HG02588 (cell line): Measurements from ENCODE around the gene SLC39A1.
A peak's percentile ranks its signal among the peaks of the same experiment; 100 is the strongest.

ENCODE experiments used
- ATAC-seq: cut with Tn5 transposase; IDR thresholded peaks from one replicate; pipeline ENCODE4 v1.9.1; 2021; ENCODE audit warnings: mild to moderate bottlenecking, moderate library complexity; ENCODE audit not compliant: unreplicated experiment

Gene SLC39A1

DNA sequence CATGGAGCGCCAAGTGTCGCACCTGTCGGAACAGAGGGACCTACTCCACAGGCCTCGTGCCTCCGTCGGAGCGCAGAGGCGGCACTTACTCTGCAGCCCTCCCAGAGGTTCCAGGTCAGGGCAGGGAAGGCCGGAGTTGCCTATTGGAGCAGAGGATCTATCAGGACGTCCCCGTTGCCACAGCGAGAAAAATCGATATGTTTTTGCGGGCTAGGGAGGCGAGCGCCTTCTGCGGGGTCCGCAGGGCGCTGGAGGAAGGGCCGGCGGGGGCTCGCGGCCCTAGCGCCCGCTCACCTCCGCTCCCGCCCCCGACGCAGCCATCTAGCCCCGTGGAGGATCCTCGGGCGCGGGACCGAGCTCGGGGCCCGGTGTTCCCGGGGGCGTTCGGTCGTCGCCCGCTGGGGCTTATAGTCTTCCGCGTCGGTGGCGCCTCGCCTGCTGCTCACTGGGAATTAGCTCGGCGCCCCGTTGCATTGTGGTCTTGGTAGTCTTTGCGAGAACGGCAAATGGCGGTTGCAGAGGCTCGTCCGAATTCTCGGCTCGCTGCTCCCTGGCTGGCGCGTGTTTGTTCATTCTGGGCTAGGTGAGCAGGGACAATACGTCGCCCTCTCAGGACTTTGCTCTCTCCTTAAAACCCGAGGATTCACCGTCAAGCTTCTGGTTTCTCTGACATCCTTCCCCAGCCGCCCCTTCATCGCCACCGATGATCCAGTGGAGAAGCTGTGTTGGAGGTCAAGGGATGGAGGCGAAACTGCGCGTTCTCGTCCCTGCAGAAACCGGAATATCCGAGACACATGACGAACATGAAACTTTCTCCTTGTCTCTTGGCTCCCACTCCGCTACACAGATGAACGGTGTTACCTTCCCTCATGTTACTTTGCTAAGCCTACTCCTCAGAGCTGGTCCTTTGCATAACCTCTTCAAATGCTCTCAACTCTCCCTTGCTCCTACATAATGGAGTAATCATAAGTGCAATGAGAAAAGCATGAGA is 14.2 kb upstream of the SLC39A1 start, which contains the start of gene JTB:
Gene JTB (minus strand): TSS at position 425 of the 991 bp plus-strand sequence. CDS start 422 bp downstream, at position 3.
- ATAC-seq = peak; percentile 66

DNA sequence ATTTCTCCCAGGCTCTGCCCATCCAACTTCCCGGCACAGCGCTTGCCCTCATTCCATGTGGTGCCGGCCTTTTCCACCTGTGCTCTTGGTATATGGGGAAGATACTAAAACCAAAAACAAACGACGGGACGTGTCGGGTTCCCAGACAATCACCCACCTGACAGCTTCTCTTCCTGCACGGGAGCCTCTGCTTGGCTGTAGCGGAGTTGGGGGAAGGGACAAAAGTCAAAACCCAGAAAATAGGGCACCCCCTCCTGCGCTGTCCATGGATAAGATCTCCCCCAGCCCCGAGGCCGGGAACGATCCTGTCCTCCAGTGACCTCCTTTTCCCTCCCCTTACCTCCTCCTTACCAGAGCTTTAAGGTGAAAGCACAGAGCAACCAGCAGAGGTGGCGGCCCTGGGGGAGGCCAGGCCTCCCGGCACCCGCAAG is 13.5 kb upstream of the SLC39A1 start:
- no peak for ATAC-seq

- ATAC-seq = no peak
Measured at GRCh38 chr1:153973525-153973924, 10.2 kb upstream of the SLC39A1 start.

DNA sequence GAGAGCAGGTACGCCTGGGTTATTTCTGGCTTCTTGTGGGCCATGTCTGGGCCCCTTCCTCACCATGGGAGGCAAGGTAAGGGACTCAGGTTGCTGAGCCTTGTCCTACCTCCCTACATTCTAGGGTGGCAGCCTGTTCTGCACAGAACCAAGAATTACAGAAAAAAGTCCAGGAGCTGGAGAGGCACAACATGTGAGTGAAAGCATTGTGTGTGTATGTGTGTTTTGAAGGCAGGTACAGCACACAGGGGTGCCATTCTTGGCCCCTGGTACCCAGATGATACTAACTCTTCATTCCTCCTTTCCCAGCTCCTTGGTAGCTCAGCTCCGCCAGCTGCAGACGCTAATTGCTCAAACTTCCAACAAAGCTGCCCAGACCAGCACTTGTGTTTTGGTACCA is 9.7 kb upstream of the SLC39A1 start:
- ATAC-seq = no peak

DNA sequence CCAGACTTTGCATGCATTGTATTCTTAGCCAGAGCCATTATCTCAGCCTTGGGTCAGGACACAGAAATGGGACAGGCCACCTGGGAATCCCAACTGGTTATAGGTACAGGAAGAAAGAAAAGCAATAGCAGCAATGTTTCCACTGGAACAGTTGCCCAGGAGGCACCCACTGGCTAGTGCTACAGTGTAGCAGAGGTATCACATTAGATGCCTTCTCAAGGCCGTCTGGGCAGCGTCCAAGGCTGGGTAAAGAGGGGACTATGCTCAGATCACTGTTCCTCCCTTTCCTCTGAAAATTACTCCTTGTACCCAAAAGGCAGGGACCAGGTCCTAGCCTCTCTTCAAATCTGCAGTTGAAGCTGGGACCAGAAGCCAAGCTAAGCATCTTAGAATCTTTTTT is 7.0 kb upstream of the SLC39A1 start:
- no peak for ATAC-seq

- no peak for ATAC-seq
Measured at GRCh38 chr1:153968972-153969371, 5.6 kb upstream of the SLC39A1 start.

- ATAC-seq = no peak
Measured at GRCh38 chr1:153968408-153968807, 5.1 kb upstream of the SLC39A1 start.

GRCh38 chr1:153968000-153968363 is 4.6 kb upstream of the SLC39A1 start:
- no peak for ATAC-seq

DNA sequence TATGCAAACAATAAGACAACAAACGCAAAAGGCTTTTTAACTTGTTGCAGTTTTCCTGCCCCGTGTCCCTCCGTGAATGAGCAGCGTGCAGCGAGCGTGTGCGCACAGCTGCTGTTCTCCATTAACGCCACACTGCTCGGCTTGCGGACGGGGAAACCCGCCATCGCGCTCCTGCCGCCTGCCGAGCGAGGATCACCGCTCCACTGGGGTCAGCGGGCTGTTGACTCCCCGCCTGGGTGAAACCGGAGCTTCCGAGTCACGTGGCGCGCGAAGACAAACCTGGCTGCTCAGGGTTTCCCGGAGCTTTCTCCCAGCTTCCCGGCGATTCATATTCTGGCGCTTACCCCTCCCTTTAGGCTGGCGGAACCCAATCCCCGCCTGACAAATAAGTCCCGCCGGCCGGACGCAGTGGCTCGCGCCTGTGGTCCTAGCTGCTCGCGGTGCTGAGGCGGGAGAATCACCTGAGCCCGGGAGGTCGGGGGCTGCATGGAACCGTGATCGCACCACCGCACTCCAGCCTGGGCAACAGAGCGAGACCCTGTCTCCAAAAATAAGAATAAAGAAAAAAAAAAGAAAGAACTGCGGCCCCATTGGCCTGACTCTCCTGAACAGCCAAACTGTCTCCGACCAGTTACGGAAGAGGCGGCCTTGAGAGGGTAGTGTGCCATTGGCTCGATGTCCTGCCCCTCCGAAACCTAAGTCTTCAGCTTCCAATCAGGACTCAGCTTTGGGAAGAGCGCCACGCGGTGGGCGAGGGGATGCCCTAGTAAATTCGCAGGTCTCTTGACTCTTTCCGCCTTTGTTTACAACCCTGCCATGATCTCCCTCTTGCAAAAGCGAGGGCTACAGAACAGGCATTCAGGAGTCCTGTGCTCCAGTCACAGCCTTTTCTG is 4.0 kb upstream of the SLC39A1 start, which contains the start of gene CREB3L4:
Gene CREB3L4 (plus strand): TSS at position 796 of the 893 bp plus-strand sequence. CDS start 624 bp downstream, outside the sequence.
- ATAC-seq = peak; percentile 62

- ATAC-seq = no peak
Measured at GRCh38 chr1:153963850-153964331, 554 bp upstream of the SLC39A1 start.

GRCh38 chr1:153962088-153963029 is 978 bp downstream of the SLC39A1 start:
- ATAC-seq = no peak

GRCh38 chr1:153961421-153961820 is 1.9 kb downstream of the SLC39A1 start:
- no peak for ATAC-seq

DNA sequence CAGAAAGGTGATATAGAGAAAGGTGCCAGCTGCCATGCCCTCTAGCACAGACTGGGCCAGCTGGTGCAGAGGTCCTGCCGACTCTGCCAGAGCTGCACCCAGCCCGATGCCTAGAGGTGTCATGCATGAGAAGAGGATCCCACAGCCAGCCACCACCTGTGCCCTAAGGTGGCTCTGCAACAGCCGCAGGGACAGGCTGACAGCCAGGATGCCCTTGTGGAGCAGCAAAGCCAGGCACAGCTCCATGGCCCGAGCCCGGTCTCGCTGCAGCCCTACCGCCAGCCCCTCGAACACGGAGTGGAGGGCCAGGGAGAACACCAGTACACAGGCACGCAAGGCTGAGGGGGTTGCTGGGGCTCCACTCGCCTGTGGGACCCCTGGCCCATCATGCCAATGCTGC is 3.1 kb downstream of the SLC39A1 start:
- ATAC-seq = no peak

GRCh38 chr1:153959454-153959853 is 3.9 kb downstream of the SLC39A1 start:
- no peak for ATAC-seq

- ATAC-seq = no peak
Measured at GRCh38 chr1:153958961-153959260, 4.4 kb downstream of the SLC39A1 start.

- ATAC-seq = peak; percentile 64
Measured at GRCh38 chr1:153958111-153958960, 5.0 kb downstream of the SLC39A1 start, which contains the start of gene CRTC2. Gene CRTC2 (minus strand): TSS chr1:153958612. CDS start chr1:153958497, 115 bp downstream.

DNA sequence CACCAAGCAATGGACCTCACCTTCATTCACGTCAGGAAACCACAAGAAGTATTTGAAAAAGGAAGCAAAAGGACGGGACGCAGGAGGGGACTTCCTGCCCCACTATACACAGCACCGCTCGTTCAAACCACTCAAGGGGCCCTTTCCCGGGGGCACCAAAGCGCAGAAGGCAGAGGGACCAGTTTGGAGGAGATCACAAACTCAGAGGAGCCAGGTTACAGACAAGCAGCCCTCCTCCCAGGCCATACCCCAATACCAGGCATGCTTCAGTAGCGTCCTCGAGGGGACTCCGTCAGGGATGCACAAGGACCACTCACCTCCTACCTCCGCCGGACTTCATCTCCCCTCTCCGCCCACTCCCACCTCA is 5.6 kb downstream of the SLC39A1 start:
- peak; percentile 9 for ATAC-seq

DNA sequence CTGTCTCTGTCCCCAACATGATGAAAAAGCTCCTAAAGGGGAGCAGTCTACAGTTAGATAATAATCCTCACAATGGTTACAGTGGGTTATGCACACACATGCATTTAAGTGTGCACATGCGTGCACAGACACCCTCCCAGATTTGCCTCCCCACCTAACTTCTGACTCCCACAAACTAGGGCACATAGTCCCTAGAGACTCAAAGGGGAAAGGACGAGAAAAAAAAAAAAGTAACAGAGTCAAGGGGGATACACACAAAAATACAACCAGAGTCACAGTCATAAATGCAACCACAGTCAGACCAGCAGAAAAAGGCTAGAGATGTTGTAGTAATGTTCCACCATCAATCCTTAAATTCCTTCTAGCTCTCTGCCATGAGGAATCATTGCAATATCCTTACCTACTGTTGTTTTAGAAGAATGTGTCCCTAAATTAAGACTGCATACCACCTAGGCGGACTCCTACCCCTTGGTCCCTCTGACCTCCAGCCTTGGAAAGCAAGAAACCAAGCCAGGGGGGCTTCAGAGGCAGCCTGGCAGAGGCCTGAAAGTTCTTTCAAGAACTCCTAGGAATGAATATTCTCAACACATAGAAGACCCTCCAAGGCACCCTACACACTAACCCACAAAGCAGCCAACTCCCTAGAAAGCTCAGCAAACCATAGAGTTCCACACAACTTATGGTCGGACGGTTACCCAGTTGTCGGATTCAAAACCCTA is 6.2 kb downstream of the SLC39A1 start:
- no peak for ATAC-seq

GRCh38 chr1:153954826-153955225 is 8.5 kb downstream of the SLC39A1 start:
- ATAC-seq = no peak
